Motor neuron (in vitro differentiated cells): ENCODE measurements around the gene RHEB. TPM values are rescaled to one million over a fixed set of nuclear protein-coding genes. Genes with fewer than 3 reads are reported as not detected.
A peak's percentile ranks its signal among the peaks of the same experiment; 100 is the strongest.
"Not testable (repeated sequence)": the region's sequence is repeated elsewhere in the genome, so short reads cannot be mapped to it uniquely, and the experiment has no call there.

Experiments
- ATAC-seq, 8 experiments: fragments of 200-7000 bp; cut with Tn5 transposase; replicated peaks in 6 of 8; 2 replicates each; pipeline ENCODE4 v1.8.0; 2021; ENCODE audit warnings: mild to moderate bottlenecking in 8 of 8, moderate library complexity in 8 of 8
- H3K27ac ChIP-seq, 2 donors: fragments of 250-450 bp; sonication (Bioruptor Pico); 2 replicates each; pipeline ENCODE4 v1.9.0; 2021; ENCODE audit warnings: antibody characterized with exemption in 2 of 2, mild to moderate bottlenecking in 2 of 2, moderate library complexity in 1 of 2
- H3K4me1 ChIP-seq, 2 donors: fragments of 250-450 bp; sonication (Bioruptor Pico); replicated peaks in 1 of 2; 2 replicates each; pipeline ENCODE4 v1.6.1; 2021; ENCODE audit warnings: antibody characterized with exemption in 2 of 2, mild to moderate bottlenecking in 2 of 2, moderate library complexity in 1 of 2
- H3K4me3 ChIP-seq, 5 donors: fragments of 250-450 bp; sonication (Bioruptor Pico); 2 replicates each; pipeline ENCODE4 v1.9.0; 2021; ENCODE audit warnings: antibody characterized with exemption in 5 of 5, mild to moderate bottlenecking in 5 of 5, moderate library complexity in 4 of 5
- WGBS, 10 experiments: fragments of 450-650 bp; shearing (Covaris generic); methylation state at CpG; one replicate each; pipeline ENCODE4 v1.0.0; 2022; 5-methylcytosine and 5-hydroxymethylcytosine counted together
- in situ Hi-C, 9 experiments: fragments of 400-800 bp; cut with MboI; loops; one replicate each; pipeline ENCODE4 v1.15.0; 2021; ENCODE audit warnings: low sequenced_read_pairs in 9 of 9, low pct_unique_long_range_greater_than_20kb in 2 of 9; ENCODE audit not compliant: unreplicated experiment in 9 of 9
- total RNA-seq, 8 experiments: library from RNA; unstranded; fragments of 300-600 nt; gene quantifications; 2 replicates each; pipeline versions ENCODE4 v1.2.3 to v1.2.4, GENCODE V29; 2022

Gene RHEB
- total RNA-seq, 8 experiments from 2014 or later, result 62.2 to 163 (median 84.2) TPM

- in situ Hi-C loops, result no loop called here
- ATAC-seq, result no peak
- no peak overlapping the region for H3K4me3 ChIP-seq
- no peaks in the 10 kb centered on the region for H3K4me1 ChIP-seq
- H3K27ac ChIP-seq, result no peak overlapping the region
- 79 to 100% (median 97%) methylated on average over 2 to 5 of the region's 7 CpGs; no CpG with 5 or more reads in 2 of the 10 experiments for WGBS, 10 experiments
Measured at GRCh38 chr7:151549083-151549482, 29.4 kb upstream of the RHEB start.

- in situ Hi-C loops, result no loop called here
- ATAC-seq, result no peak
- Histone ChIP-seq H3K4me3 (no peak overlapping the region), H3K4me1 (peaks cover 11% of the 10 kb centered on the region in 2 donors), H3K27ac (no peak overlapping the region)
Measured at GRCh38 chr7:151544183-151544582, 24.5 kb upstream of the RHEB start.

- ATAC-seq, result no peak
- Histone ChIP-seq H3K27ac (no peak overlapping the region), H3K4me3 (no peak overlapping the region), H3K4me1 (peaks cover 23 to 26% of the 10 kb centered on the region in 2 donors)
- WGBS, 10 experiments, result 67 to 100% (median 94%) methylated on average over 1 to 3 of the region's 6 CpGs; no CpG with 5 or more reads in 2 of the 10 experiments
- in situ Hi-C loops, result no loop called here
Measured at GRCh38 chr7:151542606-151543130, 23.0 kb upstream of the RHEB start.

- Histone ChIP-seq H3K27ac (no peak overlapping the region), H3K4me3 (no peak overlapping the region), H3K4me1 (peaks cover 23 to 31% of the 10 kb centered on the region in 2 donors)
- no peak for ATAC-seq
- WGBS, 10 experiments, result 61 to 89% (median 83%) methylated on average over 3 to 14 of the region's 17 CpGs
- in situ Hi-C loops, result no loop called here
Measured at GRCh38 chr7:151541709-151542499, 22.2 kb upstream of the RHEB start.

GRCh38 chr7:151540146-151540545 lies 20.5 kb upstream of the RHEB start:
- peaks cover 23 to 31% of the 10 kb centered on the region in 2 donors for H3K4me1 ChIP-seq
- in situ Hi-C loops, result no loop called here
- no peak for ATAC-seq
- H3K4me3 ChIP-seq, result no peak overlapping the region
- peak overlapping the region; percentile 65 to 85 for H3K27ac ChIP-seq
- WGBS, 10 experiments, result 67 to 100% (median 97%) methylated on average over 1 to 4 of the region's 4 CpGs; no CpG with 5 or more reads in 4 of the 10 experiments

GRCh38 chr7:151539088-151539671 lies 19.5 kb upstream of the RHEB start:
- Histone ChIP-seq H3K27ac (peak overlapping the region; percentile 65 to 85), H3K4me1 (peaks cover 23 to 31% of the 10 kb centered on the region in 2 donors), H3K4me3 (peak overlapping the region in 1 of 5 donors; percentile 15)
- WGBS, 10 experiments, result 0 to 83% (median 18%) methylated on average over 1 to 8 of the region's 9 CpGs; no CpG with 5 or more reads in 1 of the 10 experiments
- ATAC-seq, result peak; percentile 98 to 99 (median 99)
- in situ Hi-C loops, result no loop called here

GRCh38 chr7:151537818-151538561 lies 18.3 kb upstream of the RHEB start:
- 12 to 80% (median 33%) methylated on average over 1 to 7 of the region's 8 CpGs for WGBS, 10 experiments
- in situ Hi-C loops, result no loop called here
- ATAC-seq, result no peak
- Histone ChIP-seq H3K4me1 (peaks cover 23 to 31% of the 10 kb centered on the region in 2 donors), H3K4me3 (no peak overlapping the region), H3K27ac (peak overlapping the region; percentile 25 to 65)

- H3K4me3 ChIP-seq, H3K27ac ChIP-seq, in situ Hi-C loops, ATAC-seq: not testable (repeated sequence)
- WGBS, 10 experiments, result 46 to 100% (median 89%) methylated on average over 1 to 2 of the region's 2 CpGs
- H3K4me1 ChIP-seq, result peaks cover 23 to 31% of the 10 kb centered on the region in 2 donors
Measured at GRCh38 chr7:151536178-151536577, 16.5 kb upstream of the RHEB start.

GRCh38 chr7:151529842-151530241 lies 10.1 kb upstream of the RHEB start:
- Histone ChIP-seq H3K4me3 (no peak overlapping the region), H3K4me1 (no peaks in the 10 kb centered on the region), H3K27ac (no peak overlapping the region)
- no peak for ATAC-seq
- in situ Hi-C loops, result no loop called here

- ATAC-seq, result no peak
- WGBS, 10 experiments, result 50 to 100% (median 80%) methylated on average over 1 to 2 of the region's 2 CpGs; no CpG with 5 or more reads in 3 of the 10 experiments
- no peak overlapping the region for H3K27ac ChIP-seq
- H3K4me3 ChIP-seq, result no peak overlapping the region
- peaks cover 0 to 7% of the 10 kb centered on the region in 2 donors for H3K4me1 ChIP-seq
- in situ Hi-C loops, result no loop called here
Measured at GRCh38 chr7:151524845-151525244, 5.2 kb upstream of the RHEB start.

GRCh38 chr7:151524331-151524730 lies 4.6 kb upstream of the RHEB start:
- no peak overlapping the region for H3K4me3 ChIP-seq
- in situ Hi-C loops, result no loop called here
- 58 to 100% (median 81%) methylated on average over 1 to 8 of the region's 8 CpGs; no CpG with 5 or more reads in 3 of the 10 experiments for WGBS, 10 experiments
- peaks cover 0 to 7% of the 10 kb centered on the region in 2 donors for H3K4me1 ChIP-seq
- no peak for ATAC-seq
- no peak overlapping the region for H3K27ac ChIP-seq

- 24 to 100% (median 74%) methylated on average over 1 to 20 of the region's 55 CpGs for WGBS, 10 experiments
- peak in 2 of 8 experiments; percentile 9 to 10 for ATAC-seq
- Histone ChIP-seq H3K4me3 (peak overlapping the region; percentile 27 to 100 (median 36)), H3K4me1 (peaks cover 10 to 18% of the 10 kb centered on the region in 2 donors), H3K27ac (peak overlapping the region; percentile 70 to 89)
- in situ Hi-C loops, result no loop called here
Measured at GRCh38 chr7:151520419-151521261, 945 bp upstream of the RHEB start.
